Calu3 (cell line): Measurements from ENCODE around the gene HEXA. TPM values are rescaled to one million over a fixed set of nuclear protein-coding genes. Genes with fewer than 3 reads are reported as not detected.
A peak's percentile ranks its signal among the peaks of the same experiment; 100 is the strongest.
"Not testable (repeated sequence)": the region's sequence is repeated elsewhere in the genome, so short reads cannot be mapped to it uniquely, and the experiment has no call there.

Experiments
- BruUV-seq: library from RNA; stranded (reverse); fragments of 400-500 nt; replicated peaks from 2 replicates; lab custom pipeline; 2021; lab: Mats Ljungman, UMichigan
- CTCF ChIA-PET: fragments of 300-600 bp; sonication (Branson Sonifier 250); formaldehyde crosslinking; loops from one replicate; lab custom pipeline; 2022; ENCODE audit warnings: antibody characterized with exemption; lab: Charles Lee
- DNase-seq: peaks from one replicate; pipeline ENCODE4 v3.0.0; 2022
- H3K27ac Mint-ChIP-seq: one replicate; pipeline ENCODE4 v1.8.0; 2022; ENCODE audit warnings: mixed read lengths; ENCODE audit not compliant: unreplicated experiment
- H3K27me3 Mint-ChIP-seq: one replicate; pipeline ENCODE4 v1.8.0; 2022; ENCODE audit warnings: mixed read lengths; ENCODE audit not compliant: unreplicated experiment
- H3K36me3 Mint-ChIP-seq: one replicate; pipeline ENCODE4 v1.8.0; 2022; ENCODE audit warnings: mild to moderate bottlenecking, moderate library complexity, mixed read lengths; ENCODE audit not compliant: insufficient read depth, unreplicated experiment
- H3K4me1 Mint-ChIP-seq: one replicate; pipeline ENCODE4 v1.8.0; 2022; ENCODE audit warnings: mild to moderate bottlenecking, low read depth, mixed read lengths; ENCODE audit not compliant: unreplicated experiment
- H3K4me3 Mint-ChIP-seq: one replicate; pipeline ENCODE4 v1.8.0; 2022; ENCODE audit warnings: mild to moderate bottlenecking, low read depth, moderate library complexity, mixed read lengths; ENCODE audit not compliant: unreplicated experiment
- H3K9me3 Mint-ChIP-seq: one replicate; pipeline ENCODE4 v1.8.0; 2022; ENCODE audit warnings: low read depth, mixed read lengths; ENCODE audit not compliant: unreplicated experiment
- CTCF ChIP-seq: fragments of 200-600 bp; IDR thresholded peaks from one replicate; pipeline ENCODE4 v1.8.0; 2022; ENCODE audit warnings: antibody characterized with exemption; ENCODE audit not compliant: unreplicated experiment
- intact Hi-C: fragments of 100-400 bp; cut with micrococcal nuclease; formaldehyde crosslinking; loops from one replicate; pipeline ENCODE4 v1.10.0; 2022; ENCODE audit not compliant: unreplicated experiment
- total RNA-seq: library from RNA; stranded (reverse); gene quantifications from 2 replicates; pipeline ENCODE4 v1.2.3, GENCODE V29; 2022

The HEXA gene
- total RNA-seq, 1 experiment from 2014 or later: 129 TPM

GRCh38 chr15:72380743-72381142, 4.9 kb upstream of the HEXA start:
- CTCF ChIA-PET: no interaction called here
- no TSS peak for BruUV-seq
- Mint-ChIP-seq H3K9me3 (no peaks in the 10 kb centered on the region), H3K27ac (no peak overlapping the region), H3K36me3 (peaks cover 9% of the 10 kb centered on the region), H3K27me3 (peaks cover 60% of the 10 kb centered on the region), H3K4me3 (no peak overlapping the region), H3K4me1 (peaks cover 13% of the 10 kb centered on the region)
- TF ChIP-seq CTCF: no peak
- DNase-seq: no peak
- intact Hi-C loops: no loop called here

GRCh38 chr15:72379856-72380430, 4.1 kb upstream of the HEXA start:
- TF ChIP-seq CTCF: no peak
- CTCF ChIA-PET: no interaction called here
- no peaks in the 10 kb centered on the region for H3K9me3 Mint-ChIP-seq
- peaks cover 18% of the 10 kb centered on the region for H3K4me1 Mint-ChIP-seq
- no TSS peak for BruUV-seq
- DNase-seq: no peak
- intact Hi-C loops: loop anchor here (5.0 kb wide), 1 partner anchor 82 kb away; no protein-coding TSS in a partner anchor
- no peak overlapping the region for H3K4me3 Mint-ChIP-seq
- H3K36me3 Mint-ChIP-seq: peaks cover 17% of the 10 kb centered on the region
- H3K27ac Mint-ChIP-seq: no peak overlapping the region
- peaks cover 52% of the 10 kb centered on the region for H3K27me3 Mint-ChIP-seq

- H3K9me3 Mint-ChIP-seq, DNase-seq, H3K4me3 Mint-ChIP-seq, CTCF ChIA-PET, H3K27ac Mint-ChIP-seq, BruUV-seq: not testable (repeated sequence)
- intact Hi-C loops: loop anchor here (5.0 kb wide), 1 partner anchor 83 kb away; no protein-coding TSS in a partner anchor
- Mint-ChIP-seq H3K36me3 (peaks cover 22% of the 10 kb centered on the region), H3K27me3 (peaks cover 44% of the 10 kb centered on the region), H3K4me1 (peaks cover 24% of the 10 kb centered on the region)
These were observed 3.3 kb upstream of the HEXA start for GRCh38 chr15:72379106-72379505.

GRCh38 chr15:72377331-72377730, 1.5 kb upstream of the HEXA start:
- Mint-ChIP-seq H3K27ac (no peak overlapping the region), H3K4me1 (peaks cover 24% of the 10 kb centered on the region), H3K4me3 (no peak overlapping the region), H3K27me3 (peaks cover 26% of the 10 kb centered on the region), H3K9me3 (no peaks in the 10 kb centered on the region), H3K36me3 (peaks cover 22% of the 10 kb centered on the region)
- BruUV-seq: no TSS peak
- DNase-seq: no peak
- TF ChIP-seq CTCF: no peak
- CTCF ChIA-PET: no interaction called here
- intact Hi-C loops: loop anchor here (5.0 kb wide), 1 partner anchor 85 kb away; no protein-coding TSS in a partner anchor

DNA sequence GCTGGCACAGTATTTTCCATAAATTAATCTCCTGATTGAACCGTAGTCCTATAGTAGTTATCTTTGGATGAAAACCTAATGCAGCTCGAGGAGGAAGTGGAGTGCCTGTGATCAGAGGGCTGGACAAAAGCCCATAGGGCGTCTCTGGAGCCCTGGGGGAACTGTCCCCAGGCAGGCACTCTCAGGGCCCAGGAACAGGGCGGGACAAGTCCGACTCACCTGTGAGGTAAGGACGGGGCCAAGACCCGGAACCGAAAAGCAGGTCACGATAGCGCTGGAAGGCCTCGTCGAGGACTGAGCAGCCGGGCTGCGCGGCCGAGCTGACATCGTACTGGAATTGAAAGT, 341 bp downstream of the HEXA start:
- peaks cover 24% of the 10 kb centered on the region for H3K4me1 Mint-ChIP-seq
- peak; percentile 58 for DNase-seq
- H3K36me3 Mint-ChIP-seq: peaks cover 22% of the 10 kb centered on the region
- H3K4me3 Mint-ChIP-seq: peak overlapping the region; percentile 85
- no peaks in the 10 kb centered on the region for H3K9me3 Mint-ChIP-seq
- CTCF ChIA-PET: interaction anchor here (1.1 kb wide), 1 partner anchor 9 kb away, joined by 3 read pairs; no protein-coding TSS in a partner anchor
- no peak for TF ChIP-seq CTCF
- H3K27ac Mint-ChIP-seq: peak overlapping the region; percentile 90
- H3K27me3 Mint-ChIP-seq: peaks cover 12% of the 10 kb centered on the region
- intact Hi-C loops: loop anchor here (5.0 kb wide), 1 partner anchor 87 kb away; no protein-coding TSS in a partner anchor
- TSS peak; percentile 57 for BruUV-seq
